GM21367 (cell line): Measurements from ENCODE around the gene TBC1D16.
"Not testable (repeated sequence)": the region's sequence is repeated elsewhere in the genome, so short reads cannot be mapped to it uniquely, and the experiment has no call there.

ENCODE experiments used
- ATAC-seq: cut with Tn5 transposase; IDR thresholded peaks from one replicate; pipeline ENCODE4 v1.9.1; 2021; ENCODE audit not compliant: unreplicated experiment

Gene TBC1D16

DNA sequence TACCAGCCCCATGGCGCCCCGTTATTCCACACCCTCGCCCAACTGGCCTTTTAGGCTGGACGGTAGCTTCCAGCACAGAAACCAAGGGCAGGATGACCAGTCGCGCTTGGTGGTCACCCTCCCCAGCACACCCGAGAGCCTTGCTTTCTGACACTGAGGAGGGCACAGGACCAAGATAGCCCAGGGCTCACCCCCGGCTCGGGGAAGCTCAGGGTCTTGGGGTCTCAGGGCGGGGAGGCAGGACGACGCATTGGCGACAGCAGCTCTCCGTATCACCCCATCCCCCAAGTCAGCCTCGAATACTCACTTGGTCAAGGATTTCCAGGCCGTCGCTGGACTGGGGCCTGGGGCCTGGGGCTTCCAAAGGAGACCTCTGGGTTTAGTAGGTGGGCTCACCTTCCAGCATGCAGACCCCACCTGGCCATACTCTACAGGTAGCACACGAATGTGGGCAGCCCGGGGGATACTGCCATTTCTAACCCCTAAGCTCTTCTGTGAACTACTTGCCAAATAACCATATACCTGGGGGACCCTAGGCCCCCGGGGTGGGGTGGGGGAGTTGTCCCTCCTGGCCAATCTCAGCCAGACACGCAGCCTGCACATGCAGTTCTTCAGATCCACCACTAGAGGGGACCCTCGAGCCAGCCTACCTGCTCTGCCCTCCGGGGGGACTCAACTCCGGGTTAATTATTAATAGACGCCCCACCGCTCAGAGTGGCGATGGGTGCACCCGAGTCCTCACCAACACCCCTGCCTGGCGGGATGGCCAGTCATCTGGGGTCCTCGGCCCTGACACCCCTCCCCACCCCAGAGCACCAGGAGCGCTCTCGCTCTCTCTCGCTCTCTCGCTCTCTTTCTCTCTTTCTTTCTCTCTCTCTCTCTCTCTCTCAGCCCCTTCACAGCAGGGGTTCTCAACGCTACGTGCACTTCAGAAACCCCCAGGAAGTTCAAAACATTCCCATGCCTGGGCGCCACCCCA lies 30.0 kb downstream of the TBC1D16 start:
- no peak for ATAC-seq

DNA sequence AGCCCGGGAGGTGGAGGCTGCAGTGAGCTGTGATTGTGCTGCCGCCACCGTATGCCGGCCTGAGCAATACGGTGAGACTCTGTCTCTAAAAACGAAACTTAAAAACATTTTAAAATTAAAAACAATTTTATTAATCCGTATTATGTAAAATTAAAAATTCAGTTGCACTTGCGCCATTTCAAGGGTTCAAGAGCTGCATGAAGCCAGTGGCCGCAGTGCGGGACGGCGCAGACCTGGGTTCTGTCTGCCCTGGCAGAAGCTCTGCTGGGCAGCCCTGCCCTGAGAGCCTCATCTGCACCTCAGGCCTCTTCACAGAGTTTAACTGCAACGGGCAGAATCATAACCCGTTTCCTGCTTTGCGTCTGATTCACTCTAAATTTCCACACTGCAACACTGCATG lies 31.7 kb downstream of the TBC1D16 start:
- no peak for ATAC-seq

DNA sequence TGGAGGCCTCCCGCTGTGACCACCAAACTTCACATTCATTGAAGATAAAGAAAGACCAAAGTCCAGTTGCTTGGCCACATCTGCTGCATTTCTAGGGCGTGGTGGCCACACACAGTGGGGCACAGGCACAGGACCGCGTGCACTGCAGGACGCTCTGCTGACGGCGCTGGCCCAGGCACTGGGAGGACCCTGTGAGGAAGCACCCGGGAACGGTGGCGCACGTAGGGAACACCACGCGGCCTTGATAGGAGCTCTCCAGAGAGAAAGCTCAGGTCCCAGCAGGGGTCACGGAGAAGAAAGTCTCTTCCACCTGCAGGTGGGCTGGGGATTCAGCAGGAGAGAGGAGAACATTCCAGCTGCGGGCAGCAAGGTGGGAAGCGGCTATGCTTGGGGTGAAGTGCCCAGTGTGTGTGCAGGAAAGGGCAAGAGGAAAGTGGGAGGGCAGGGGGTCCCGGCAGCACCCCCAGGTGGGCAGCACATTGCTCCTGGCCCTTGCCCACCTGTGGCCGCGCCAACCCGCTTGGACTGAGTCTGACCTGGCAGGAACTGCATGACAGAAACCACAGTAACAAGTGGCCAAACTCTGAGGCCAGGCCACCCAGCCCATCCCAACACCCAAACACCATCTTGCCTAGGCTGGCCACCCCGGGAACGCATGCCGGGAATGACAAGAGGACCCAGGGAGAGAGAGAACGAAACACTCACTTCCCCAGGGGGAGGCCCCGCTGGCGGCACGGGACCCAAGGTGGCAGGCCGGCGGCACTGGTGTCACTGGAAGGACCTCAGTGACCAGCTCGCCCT lies 32.8 kb downstream of the TBC1D16 start:
- no peak for ATAC-seq

GRCh38 chr17:80002070-80002641 lies 33.5 kb downstream of the TBC1D16 start:
- ATAC-seq = no peak

DNA sequence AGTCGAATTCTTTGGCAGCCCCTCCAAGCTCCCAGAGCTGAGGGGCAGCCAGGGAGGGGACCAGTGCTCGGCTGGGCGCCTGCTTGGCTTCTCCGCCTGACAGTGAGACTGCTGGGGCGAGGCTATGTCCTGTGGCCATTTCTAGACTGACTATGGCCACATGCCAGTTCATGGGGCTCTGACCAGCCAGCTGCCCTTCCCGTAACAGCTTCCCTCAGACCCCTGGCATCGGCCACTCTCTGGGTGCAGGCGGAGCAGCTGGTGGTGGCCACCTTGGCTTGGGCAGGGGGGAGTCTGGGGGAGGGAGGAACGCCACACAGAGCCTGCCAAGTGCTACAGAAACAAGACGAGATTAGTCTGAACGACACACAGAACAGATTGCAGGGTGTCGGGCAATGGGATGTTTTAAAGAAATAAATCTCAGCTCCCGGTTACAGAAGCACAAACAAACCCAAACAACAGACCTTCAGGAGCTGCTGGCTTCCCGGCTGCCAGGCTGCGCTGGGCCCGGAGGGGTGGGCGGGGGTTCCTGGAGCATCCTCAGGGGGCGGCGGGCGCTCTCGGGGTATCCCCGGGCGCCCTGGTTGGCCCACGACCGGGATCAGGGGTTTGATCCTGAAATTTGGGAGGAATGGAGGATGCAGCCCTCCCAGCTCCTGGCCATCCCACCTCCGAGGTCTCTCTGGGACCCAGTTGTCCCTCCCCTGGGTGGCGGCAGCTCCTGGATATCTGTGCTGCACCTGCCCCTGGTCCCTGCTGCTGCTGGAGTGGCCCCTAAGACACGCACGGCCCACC lies 34.5 kb downstream of the TBC1D16 start:
- no peak for ATAC-seq

- no peak for ATAC-seq
These were observed 35.5 kb downstream of the TBC1D16 start for GRCh38 chr17:80000136-80000535.

- no peak for ATAC-seq
These were observed 38.5 kb downstream of the TBC1D16 start for GRCh38 chr17:79997011-79997660.

DNA sequence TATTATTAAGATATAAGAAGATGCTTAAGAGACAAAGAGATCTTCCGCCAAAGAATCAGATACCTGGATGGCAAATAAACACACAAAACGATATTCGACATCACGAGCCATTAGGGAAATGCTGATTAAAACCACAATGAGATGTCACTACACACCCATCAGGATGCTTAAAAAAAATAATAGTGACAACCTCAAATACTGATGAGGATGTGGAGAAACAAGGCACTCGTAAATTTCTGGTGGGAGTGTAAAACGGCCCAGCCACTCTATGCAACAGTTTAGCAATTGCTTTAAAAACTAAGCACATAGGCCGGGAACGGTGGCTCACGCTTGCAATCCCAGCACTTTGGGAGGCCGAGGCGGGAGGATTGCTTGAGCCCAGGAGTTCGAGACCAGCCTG lies 39.4 kb downstream of the TBC1D16 start:
- ATAC-seq = no peak

- ATAC-seq = no peak
These were observed 40.0 kb downstream of the TBC1D16 start for GRCh38 chr17:79995696-79996095.

- ATAC-seq = no peak
These were observed 41.1 kb downstream of the TBC1D16 start for GRCh38 chr17:79994602-79995001.

DNA sequence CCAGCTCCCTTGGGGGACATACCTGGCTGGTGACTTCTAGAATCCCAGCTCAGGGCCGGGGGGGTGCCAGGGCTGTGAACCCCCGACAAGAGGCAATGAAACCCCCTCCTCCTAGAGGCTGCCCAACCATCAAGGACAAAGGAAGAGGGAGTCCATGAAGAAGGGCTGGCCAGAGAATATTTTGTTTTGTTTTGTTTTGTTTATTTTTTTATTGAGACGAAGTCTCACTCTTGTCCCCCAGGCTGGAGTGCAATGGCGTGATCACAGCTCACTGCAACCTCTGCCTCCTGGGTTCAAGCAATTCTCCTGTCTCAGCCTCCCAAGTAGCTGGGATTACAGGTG lies 41.5 kb downstream of the TBC1D16 start:
- ATAC-seq = not testable (repeated sequence)

GRCh38 chr17:79993390-79994227 lies 42.1 kb downstream of the TBC1D16 start:
- ATAC-seq = no peak

GRCh38 chr17:79992649-79993389 lies 42.9 kb downstream of the TBC1D16 start:
- ATAC-seq = no peak

DNA sequence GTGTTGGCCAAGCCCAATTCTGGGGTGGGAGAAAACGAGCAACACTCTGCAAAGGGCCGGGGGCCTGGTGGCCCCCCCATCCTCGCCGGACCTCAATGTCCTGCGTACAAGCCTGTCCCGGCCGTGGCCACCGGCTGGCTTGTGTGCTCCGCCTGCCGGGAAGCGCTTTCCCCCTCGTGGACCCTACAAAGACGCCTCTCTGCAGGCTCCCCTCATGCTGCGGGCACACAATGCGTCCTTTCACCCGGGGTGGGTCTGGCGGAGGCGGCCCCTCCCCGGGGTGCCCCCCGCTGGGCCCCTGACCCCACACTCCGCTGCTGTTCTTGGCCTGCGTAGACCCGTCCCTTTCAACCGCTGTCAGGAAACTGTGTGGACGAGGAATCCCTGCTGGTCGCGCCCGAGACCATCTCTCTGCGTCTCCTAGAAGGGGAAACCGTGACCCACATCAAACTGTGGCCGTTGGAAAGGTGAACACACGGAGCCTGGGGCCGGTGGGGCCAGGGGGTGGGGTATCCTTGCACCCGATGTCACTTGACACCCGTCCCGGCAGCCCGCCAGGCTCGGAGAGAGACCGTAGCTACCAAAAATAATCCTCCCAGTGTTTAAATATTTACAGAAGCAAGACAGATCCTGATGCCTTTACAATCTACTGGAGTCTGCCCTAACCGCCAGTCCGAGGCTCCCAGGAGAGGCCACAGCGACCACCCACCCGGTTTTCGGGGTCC lies 43.6 kb downstream of the TBC1D16 start:
- no peak for ATAC-seq

DNA sequence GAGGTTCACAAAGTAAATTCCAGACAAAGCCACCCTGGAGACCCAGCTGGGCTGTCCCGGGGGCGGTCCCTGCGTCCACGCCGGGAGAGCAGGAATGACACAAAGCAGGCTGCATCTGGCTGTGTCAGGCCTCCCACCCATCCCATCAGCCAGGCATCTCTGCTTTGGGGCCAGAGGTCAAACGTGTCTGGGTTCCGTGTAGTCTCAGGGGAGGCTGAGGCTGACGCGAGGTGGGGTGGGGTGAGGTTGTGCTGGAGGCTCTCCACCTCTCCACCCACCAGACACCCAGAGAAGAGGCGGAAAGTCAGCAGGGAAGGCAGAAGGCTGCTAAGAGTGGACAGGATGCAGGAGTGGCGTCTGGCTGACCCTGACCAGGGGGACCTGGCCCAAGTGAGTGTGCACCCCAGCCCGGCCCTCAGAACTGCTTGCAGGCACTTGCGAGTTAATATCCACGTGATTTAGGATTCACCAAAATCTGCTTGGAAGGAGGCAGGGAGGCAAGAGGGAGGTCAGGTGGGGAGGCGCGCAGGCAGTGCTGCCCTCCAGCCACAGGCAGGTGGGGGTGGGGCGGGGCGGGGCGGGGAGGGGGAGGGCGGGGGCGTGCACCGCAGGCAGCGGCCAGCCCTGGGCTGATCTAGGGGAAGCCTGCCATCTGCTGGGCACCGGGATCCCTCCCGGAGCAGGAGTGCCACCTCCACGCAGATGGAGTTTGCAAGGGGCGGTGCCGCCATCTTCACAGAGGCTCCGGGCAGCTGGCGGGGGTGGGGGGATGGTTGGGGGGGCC lies 44.3 kb downstream of the TBC1D16 start:
- ATAC-seq = no peak

- no peak for ATAC-seq
These were observed 45.0 kb downstream of the TBC1D16 start for GRCh38 chr17:79990704-79991103.

DNA sequence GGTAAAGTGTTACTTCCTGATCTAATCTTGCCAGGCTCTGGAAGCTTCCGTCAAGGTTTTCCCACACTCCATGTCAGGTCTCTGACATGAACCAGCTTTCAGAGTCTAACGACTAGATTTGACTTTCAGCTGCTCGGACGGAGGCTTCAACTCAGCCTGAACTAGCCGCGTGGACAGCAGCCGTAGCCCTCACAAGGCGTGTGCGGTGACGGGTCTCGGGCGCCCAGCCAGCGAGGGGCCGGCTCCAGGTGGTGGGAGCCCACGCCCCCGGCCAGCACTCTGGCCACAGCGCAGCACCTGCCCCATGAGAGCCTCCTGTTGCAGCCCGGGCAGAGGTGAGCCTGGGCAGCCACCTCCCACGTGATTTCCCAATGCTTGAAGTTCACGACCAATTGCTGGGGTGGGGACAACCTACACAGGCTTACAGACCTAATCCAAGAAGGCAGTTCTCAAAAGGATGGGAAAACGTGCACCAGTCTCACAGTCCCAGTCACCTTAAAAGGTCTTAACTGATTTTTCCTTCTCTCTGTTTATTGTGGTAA lies 45.5 kb downstream of the TBC1D16 start:
- no peak for ATAC-seq
